Measurements from ENCODE around the gene TMPRSS13.

GRCh38 chr11:117876341-117877119 lies 52.7 kb downstream of the TMPRSS13 start, which contains the start of gene FXYD6:
- TF ChIP-seq ZFP30 (CRISPR knock-in tag; IDR thresholded peaks at IDR 0.05) (no peak), ZNF565 (CRISPR knock-in tag; conservative IDR thresholded peaks at IDR 0.05; ENCODE audit: low read depth) (no peak), CSDC2 (CRISPR knock-in tag; IDR thresholded peaks at IDR 0.05) (no peak), SNAI2 (CRISPR knock-in tag; IDR thresholded peaks at IDR 0.05) (no peak), ESRRG (CRISPR knock-in tag; IDR thresholded peaks at IDR 0.05) (no peak), ZC3H10 (CRISPR knock-in tag; IDR thresholded peaks at IDR 0.05) (no peak), TCF4 (CRISPR knock-in tag; IDR thresholded peaks at IDR 0.05; ENCODE audit: borderline replicate concordance) (no peak), ZFP3 (CRISPR knock-in tag; IDR thresholded peaks at IDR 0.05) (no peak), RARB (CRISPR knock-in tag; IDR thresholded peaks at IDR 0.05) (no peak)
- TF ChIP-seq, protein P1, sequence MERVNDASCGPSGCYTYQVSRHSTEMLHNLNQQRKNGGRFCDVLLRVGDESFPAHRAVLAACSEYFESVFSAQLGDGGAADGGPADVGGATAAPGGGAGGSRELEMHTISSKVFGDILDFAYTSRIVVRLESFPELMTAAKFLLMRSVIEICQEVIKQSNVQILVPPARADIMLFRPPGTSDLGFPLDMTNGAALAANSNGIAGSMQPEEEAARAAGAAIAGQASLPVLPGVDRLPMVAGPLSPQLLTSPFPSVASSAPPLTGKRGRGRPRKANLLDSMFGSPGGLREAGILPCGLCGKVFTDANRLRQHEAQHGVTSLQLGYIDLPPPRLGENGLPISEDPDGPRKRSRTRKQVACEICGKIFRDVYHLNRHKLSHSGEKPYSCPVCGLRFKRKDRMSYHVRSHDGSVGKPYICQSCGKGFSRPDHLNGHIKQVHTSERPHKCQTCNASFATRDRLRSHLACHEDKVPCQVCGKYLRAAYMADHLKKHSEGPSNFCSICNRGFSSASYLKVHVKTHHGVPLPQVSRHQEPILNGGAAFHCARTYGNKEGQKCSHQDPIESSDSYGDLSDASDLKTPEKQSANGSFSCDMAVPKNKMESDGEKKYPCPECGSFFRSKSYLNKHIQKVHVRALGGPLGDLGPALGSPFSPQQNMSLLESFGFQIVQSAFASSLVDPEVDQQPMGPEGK (CRISPR knock-in tag; IDR thresholded peaks at IDR 0.05; ENCODE audit: borderline replicate concordance), result no peak

Measured in SK-N-SH treated with all-trans-retinoic acid at 6 μM for 48 hours (cell line).